GM18907 (cell line): ENCODE results near the gene CSTA.

Experiments used
- ATAC-seq: cut with Tn5 transposase; IDR thresholded peaks from one replicate; pipeline ENCODE4 v1.9.1; 2021; ENCODE audit warnings: mild to moderate bottlenecking, moderate library complexity; ENCODE audit not compliant: unreplicated experiment

Gene CSTA

DNA sequence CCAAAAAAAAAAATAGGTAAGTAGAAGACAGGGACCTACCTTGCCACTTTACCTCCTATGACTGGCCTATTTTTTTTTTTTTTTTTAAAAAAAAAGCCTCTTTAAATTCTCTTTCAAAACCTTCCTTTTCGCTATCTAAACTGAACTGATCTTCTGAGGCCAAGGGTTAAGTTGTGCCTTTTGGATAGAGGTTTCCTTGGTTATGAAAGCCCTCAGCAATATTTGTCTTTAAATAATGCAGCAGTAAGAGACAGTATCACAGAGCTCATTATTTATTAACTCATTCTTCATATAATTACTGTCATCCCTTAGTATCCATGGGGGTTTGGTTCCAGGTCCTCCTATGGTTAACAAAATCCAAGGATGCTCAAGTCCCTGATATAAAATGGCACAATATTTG lies 49.0 kb downstream of the CSTA start:
- ATAC-seq, result no peak

DNA sequence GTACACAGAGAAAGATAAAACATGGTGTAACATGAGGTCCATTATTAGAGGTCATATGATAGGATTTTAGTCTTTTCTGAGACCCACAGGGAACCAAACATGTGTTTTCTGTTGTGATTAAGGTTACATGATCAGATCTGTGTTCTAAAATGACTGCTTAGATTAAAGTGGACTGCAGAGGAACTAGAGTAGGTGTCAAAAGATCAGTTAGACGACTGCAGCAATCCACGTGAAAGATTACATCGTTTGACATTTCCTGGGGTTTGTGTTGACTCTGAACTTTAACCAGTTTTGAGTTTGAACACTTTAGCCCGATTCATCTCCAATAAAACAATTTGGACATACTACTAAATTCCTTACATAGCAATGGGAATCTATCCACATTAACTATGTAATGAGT lies 52.9 kb downstream of the CSTA start:
- ATAC-seq, result no peak

DNA sequence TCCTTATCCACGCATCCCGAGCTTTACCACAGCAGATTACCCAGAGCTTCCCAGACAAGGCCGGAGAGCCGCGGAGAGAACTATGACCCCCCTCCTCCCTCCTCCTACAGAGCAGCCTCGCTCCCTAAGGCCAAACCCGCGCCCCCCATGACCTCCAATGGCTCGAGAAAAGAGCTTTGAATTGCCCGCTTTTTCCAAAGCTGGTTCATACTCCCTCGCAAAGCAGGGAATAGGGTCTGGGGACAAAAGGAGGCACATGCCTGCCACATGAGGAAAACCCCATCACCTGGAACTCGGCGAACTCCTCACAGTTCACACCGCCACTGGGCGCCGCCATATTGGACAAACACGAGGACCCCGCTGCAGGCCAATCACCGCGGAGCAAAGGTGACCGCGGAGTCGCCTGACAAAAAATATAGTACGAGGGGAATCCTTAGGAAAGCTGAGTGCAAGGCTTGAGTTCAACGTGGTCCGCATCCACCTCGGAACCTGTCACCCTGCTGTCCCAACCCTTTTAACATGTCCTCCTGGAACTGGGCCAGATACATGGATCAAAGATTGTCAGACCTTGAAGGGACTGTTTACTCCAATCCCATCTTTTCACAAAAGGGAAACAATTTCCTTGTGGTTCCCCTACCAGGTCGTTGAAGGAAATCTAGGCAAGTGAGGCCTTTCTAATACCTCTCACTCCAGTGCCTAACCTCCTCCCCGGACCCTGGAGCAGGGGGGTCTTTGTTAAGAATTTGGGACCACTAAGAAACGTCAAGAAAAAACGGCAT lies 58.0 kb downstream of the CSTA start, which contains the start of gene MIX23:
MIX23 (minus strand) TSS at position 344 of the 779 bp plus-strand sequence; CDS start at position 337, 7 bp downstream.
- peak; percentile 47 for ATAC-seq

DNA sequence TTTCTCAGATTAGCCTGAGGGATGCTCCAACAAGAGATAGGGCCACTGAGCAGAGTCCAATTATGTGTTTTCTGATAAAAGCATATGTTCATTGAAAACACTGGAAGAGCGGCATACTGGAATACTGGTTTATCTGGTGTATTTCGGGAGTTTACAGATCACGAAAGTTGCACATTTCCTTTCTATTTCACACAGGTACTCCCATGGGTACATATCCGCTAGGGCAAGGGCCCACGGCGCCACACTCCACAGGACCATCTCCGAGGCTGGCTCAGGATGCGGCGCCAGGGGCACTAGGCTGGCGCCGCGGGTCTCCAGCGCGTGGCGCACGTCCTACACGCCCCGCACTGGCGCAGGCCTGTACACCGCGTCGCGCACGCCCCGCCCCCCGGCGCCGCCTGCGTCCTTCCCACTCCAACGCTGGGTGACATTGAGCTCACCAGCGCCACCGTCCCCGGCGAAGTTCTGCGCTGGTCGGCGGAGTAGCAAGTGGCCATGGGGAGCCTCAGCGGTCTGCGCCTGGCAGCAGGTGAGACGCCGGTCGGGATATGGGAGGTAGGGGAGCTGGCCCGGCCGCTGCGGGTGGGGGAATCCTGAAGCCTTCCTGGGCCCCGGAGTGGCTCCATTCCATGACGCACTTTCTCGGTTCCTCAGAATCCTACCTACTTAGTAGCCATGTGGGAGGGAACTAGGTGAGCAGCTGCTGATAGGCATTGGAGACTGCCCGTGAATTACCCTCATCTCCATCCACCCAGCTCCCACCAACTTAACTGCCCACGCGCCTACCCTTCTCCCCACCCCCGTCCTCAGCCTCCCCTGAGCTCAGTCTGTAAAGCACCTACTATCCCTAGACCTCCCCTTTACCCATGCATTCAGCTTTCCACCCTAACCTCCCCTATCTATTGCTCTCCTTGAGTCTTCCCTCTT lies 59.0 kb downstream of the CSTA start, which contains the start of gene FAM162A:
FAM162A (plus strand) TSS at position 412 of the 927 bp plus-strand sequence; CDS start at position 496, 84 bp downstream.
- peak; percentile 93 for ATAC-seq

DNA sequence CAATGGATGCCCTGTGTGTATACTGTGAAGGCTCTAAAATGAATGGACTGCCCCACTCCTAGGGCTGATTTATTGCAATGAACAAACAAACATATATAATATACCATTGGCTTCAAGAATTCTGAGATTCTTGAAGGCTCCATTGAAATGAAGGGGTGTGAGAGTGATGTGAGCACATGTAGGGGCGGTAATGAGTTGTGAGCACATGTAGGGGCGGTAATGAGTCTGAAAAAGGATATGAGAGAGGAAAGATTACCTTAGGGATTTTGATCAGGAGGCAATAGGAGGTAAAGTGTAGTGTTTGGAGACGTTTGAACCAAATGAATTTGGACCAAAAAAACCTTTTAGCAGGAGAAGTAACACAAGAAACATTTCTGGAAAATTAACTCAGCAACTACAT lies 62.7 kb downstream of the CSTA start:
- no peak for ATAC-seq

DNA sequence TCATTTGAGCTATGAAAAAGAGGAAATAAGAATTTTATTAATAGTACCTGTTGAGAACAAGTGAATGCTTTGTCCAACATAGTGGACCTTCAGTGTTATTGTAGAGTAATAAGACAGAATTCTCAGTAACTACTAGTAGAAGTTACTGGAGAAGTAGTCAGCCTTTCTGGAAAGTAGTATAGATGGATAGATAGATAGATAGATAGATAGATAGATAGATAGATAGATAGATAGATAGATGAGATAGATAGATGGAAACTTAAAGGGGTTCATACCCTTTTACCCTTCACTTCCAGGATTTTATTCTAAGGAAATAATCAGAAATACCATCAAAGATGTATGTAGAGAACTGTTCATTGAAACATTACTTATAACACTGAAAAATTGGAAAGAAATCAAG lies 64.1 kb downstream of the CSTA start:
- ATAC-seq, result no peak

DNA sequence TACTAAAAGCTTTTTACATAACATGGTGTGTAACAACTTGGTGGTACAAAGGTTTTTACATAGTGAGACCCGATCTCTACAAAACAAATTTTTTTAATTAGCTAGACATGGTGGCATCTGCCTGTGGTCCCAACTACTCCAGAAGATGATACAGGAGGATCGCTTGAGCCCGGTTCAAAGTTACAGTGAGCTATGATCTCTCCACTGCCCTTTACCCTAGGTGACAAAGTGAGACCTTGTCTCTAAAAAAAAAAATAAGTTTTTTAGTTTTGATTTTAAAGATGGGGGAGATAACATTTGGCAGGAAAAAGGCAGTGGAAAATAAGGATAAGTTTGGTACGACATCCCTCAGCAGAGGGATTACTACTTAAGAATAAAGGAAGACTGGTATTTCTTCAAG lies 64.8 kb downstream of the CSTA start:
- no peak for ATAC-seq

DNA sequence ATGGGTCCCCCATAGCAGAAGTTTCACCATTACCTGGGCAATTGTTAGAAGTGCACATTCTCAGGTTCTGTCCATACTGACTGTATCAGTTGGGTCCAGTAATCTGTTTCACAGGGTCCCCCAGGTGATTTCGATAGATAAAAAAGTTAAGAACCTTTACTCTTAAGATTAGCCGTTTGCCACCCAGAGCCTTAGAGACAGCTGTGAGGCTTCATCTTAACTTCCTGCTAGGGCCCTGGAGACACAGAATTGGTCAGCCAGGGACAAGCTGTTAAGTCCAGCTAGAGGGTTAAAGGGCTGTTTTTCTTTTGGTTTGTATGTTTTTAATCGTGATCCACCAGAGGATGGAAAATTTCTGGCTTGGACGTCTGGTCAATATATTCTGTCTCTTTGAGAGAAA lies 65.6 kb downstream of the CSTA start:
- no peak for ATAC-seq
